ENCODE data around the gene CDKAL1.
A peak's percentile ranks its signal among the peaks of the same experiment; 100 is the strongest.

Gene CDKAL1

DNA sequence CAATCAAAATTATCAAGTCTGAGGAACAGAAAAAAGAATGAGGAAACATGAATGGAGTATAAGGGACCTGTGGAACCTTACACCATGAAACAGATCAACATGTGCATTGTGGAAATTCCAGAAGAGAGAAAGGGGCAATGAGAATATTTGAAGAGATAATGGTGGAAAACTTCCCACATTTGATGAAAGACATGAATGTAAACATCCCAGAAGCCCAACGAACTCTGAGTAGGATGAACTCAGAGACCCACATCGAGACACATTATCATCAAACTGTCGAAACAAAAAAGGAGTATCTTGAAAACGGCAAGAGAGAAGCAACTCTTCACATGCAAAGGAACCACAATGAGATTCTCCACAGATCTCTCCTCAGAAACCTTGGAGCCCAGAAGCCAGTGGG lies 371.1 kb downstream of the CDKAL1 start:
- H3K27me3 ChIP-seq (ENCODE audit: insufficient read depth, poor library complexity, severe bottlenecking): no peaks in the 10 kb centered on the region
- TF ChIP-seq POLR2AphosphoS5 (IDR thresholded peaks at IDR 0.05; ENCODE audit: low read depth): no peak
- TF ChIP-seq, protein P1, sequence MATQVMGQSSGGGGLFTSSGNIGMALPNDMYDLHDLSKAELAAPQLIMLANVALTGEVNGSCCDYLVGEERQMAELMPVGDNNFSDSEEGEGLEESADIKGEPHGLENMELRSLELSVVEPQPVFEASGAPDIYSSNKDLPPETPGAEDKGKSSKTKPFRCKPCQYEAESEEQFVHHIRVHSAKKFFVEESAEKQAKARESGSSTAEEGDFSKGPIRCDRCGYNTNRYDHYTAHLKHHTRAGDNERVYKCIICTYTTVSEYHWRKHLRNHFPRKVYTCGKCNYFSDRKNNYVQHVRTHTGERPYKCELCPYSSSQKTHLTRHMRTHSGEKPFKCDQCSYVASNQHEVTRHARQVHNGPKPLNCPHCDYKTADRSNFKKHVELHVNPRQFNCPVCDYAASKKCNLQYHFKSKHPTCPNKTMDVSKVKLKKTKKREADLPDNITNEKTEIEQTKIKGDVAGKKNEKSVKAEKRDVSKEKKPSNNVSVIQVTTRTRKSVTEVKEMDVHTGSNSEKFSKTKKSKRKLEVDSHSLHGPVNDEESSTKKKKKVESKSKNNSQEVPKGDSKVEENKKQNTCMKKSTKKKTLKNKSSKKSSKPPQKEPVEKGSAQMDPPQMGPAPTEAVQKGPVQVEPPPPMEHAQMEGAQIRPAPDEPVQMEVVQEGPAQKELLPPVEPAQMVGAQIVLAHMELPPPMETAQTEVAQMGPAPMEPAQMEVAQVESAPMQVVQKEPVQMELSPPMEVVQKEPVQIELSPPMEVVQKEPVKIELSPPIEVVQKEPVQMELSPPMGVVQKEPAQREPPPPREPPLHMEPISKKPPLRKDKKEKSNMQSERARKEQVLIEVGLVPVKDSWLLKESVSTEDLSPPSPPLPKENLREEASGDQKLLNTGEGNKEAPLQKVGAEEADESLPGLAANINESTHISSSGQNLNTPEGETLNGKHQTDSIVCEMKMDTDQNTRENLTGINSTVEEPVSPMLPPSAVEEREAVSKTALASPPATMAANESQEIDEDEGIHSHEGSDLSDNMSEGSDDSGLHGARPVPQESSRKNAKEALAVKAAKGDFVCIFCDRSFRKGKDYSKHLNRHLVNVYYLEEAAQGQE (IDR thresholded peaks at IDR 0.05; ENCODE audit: insufficient replicate concordance, low read depth): no peak
- no peak for TF ChIP-seq GABPA (IDR thresholded peaks at IDR 0.05; ENCODE audit: low read depth)
- no peak for TF ChIP-seq SPI1 (IDR thresholded peaks at IDR 0.05; ENCODE audit: borderline replicate concordance, low read depth)
- TF ChIP-seq, protein P2, sequence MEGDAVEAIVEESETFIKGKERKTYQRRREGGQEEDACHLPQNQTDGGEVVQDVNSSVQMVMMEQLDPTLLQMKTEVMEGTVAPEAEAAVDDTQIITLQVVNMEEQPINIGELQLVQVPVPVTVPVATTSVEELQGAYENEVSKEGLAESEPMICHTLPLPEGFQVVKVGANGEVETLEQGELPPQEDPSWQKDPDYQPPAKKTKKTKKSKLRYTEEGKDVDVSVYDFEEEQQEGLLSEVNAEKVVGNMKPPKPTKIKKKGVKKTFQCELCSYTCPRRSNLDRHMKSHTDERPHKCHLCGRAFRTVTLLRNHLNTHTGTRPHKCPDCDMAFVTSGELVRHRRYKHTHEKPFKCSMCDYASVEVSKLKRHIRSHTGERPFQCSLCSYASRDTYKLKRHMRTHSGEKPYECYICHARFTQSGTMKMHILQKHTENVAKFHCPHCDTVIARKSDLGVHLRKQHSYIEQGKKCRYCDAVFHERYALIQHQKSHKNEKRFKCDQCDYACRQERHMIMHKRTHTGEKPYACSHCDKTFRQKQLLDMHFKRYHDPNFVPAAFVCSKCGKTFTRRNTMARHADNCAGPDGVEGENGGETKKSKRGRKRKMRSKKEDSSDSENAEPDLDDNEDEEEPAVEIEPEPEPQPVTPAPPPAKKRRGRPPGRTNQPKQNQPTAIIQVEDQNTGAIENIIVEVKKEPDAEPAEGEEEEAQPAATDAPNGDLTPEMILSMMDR (IDR thresholded peaks at IDR 0.05; ENCODE audit: insufficient read depth, low read length): no peak
- H3K27ac ChIP-seq (replicated peaks): no peak overlapping the region
- no peak overlapping the region for H3K4me3 ChIP-seq (replicated peaks; ENCODE audit: insufficient read depth, low read length)
- DNase-seq (ENCODE audit: low read depth in 1 of 2, low spot score in 1 of 2): no peak

GRCh38 chr6:20906945-20907344 lies 372.7 kb downstream of the CDKAL1 start:
- H3K27me3 ChIP-seq (ENCODE audit: insufficient read depth, poor library complexity, severe bottlenecking): no peaks in the 10 kb centered on the region
- no peak overlapping the region for H3K4me3 ChIP-seq (replicated peaks; ENCODE audit: insufficient read depth, low read length)
- peak in 1 of 2 experiments; percentile 65 for DNase-seq (ENCODE audit: low read depth in 1 of 2, low spot score in 1 of 2)
- H3K27ac ChIP-seq (replicated peaks): no peak overlapping the region
- TF ChIP-seq GABPA (IDR thresholded peaks at IDR 0.05; ENCODE audit: low read depth): no peak
- no peak for TF ChIP-seq SPI1 (IDR thresholded peaks at IDR 0.05; ENCODE audit: borderline replicate concordance, low read depth)
- TF ChIP-seq POLR2AphosphoS5 (IDR thresholded peaks at IDR 0.05; ENCODE audit: low read depth): no peak
- TF ChIP-seq, protein P1 (IDR thresholded peaks at IDR 0.05; ENCODE audit: insufficient replicate concordance, low read depth): no peak
- TF ChIP-seq, protein P2 (IDR thresholded peaks at IDR 0.05; ENCODE audit: insufficient read depth, low read length): no peak

GRCh38 chr6:20907486-20908071 lies 373.3 kb downstream of the CDKAL1 start:
- no peak overlapping the region for H3K27ac ChIP-seq (replicated peaks)
- no peaks in the 10 kb centered on the region for H3K27me3 ChIP-seq (ENCODE audit: insufficient read depth, poor library complexity, severe bottlenecking)
- no peak for DNase-seq (ENCODE audit: low read depth in 1 of 2, low spot score in 1 of 2)
- H3K4me3 ChIP-seq (replicated peaks; ENCODE audit: insufficient read depth, low read length): no peak overlapping the region
- no peak for TF ChIP-seq SPI1 (IDR thresholded peaks at IDR 0.05; ENCODE audit: borderline replicate concordance, low read depth)
- TF ChIP-seq POLR2AphosphoS5 (IDR thresholded peaks at IDR 0.05; ENCODE audit: low read depth): no peak
- no peak for TF ChIP-seq GABPA (IDR thresholded peaks at IDR 0.05; ENCODE audit: low read depth)
- TF ChIP-seq, protein P2 (IDR thresholded peaks at IDR 0.05; ENCODE audit: insufficient read depth, low read length): no peak
- TF ChIP-seq, protein P1 (IDR thresholded peaks at IDR 0.05; ENCODE audit: insufficient replicate concordance, low read depth): no peak
